Thyroid gland (tissue), 4 donors: Measurements from ENCODE around the gene GABRE. TPM values are rescaled to one million over a fixed set of nuclear protein-coding genes. Genes with fewer than 3 reads are reported as not detected.

ENCODE experiments used
- DNase-seq, 2 donors: peaks; one replicate each; pipeline ENCODE4 v3.0.0-alpha.2; 2019
- H3K27ac ChIP-seq, 3 donors: fragments of 200-600 bp; sonication (generic); 1 replicate in 2 of 3; 2 replicates in 1 of 3; pipeline ENCODE4 v1.5.1; 2016 to 2019; ENCODE audit warnings: mild to moderate bottlenecking in 1 of 3, moderate library complexity in 1 of 3
- H3K27me3 ChIP-seq: fragments of 200-600 bp; sonication (generic); one replicate; pipeline ENCODE4 v1.5.1; 2019
- H3K36me3 ChIP-seq, 2 donors: fragments of 200-600 bp; sonication (generic); one replicate each; pipeline ENCODE4 v1.5.1; 2016 to 2019
- H3K4me1 ChIP-seq, 2 donors: fragments of 200-600 bp; sonication (generic); one replicate each; pipeline ENCODE4 v1.5.1; 2017 to 2019
- H3K4me3 ChIP-seq, 3 donors: fragments of 200-600 bp; sonication (generic); replicated peaks in 1 of 3; 1 replicate in 2 of 3; 2 replicates in 1 of 3; pipeline ENCODE4 v1.5.1; 2016; ENCODE audit warnings: mild to moderate bottlenecking in 1 of 3
- H3K9me3 ChIP-seq: fragments of 200-600 bp; sonication (generic); one replicate; pipeline ENCODE4 v1.5.1; 2017
- POLR2A ChIP-seq, 2 donors: fragments of 450-650 bp; IDR thresholded peaks; one replicate each; pipeline ENCODE4 v1.6.1; 2017; ENCODE audit warnings: antibody characterized with exemption in 2 of 2, mild to moderate bottlenecking in 2 of 2, moderate library complexity in 1 of 2
- WGBS, 2 donors: methylation state at CpG; one replicate each; pipeline ENCODE4 v1.1.5; 2017; 5-methylcytosine and 5-hydroxymethylcytosine counted together
- intact Hi-C: fragments of 100-400 bp; cut with DNase I; formaldehyde crosslinking; loops from one replicate; pipeline ENCODE4 v1.15.1; 2023
- total RNA-seq, 4 donors: library from RNA; depleted of rRNA; stranded (reverse); fragments of >200 nt; gene quantifications; one replicate each; pipeline ENCODE4 v1.2.3, GENCODE V29; 2016
- TF ChIP-seq, protein P1 (sequence below), 6 experiments: fragments of 200-600 bp in 3 of 6; fragments of 450-650 bp in 3 of 6; sonication (generic) in 3 of 6; IDR thresholded peaks; one replicate each; pipeline ENCODE4 v1.5.1; 2016 to 2019; ENCODE audit warnings: antibody characterized with exemption in 6 of 6, mild to moderate bottlenecking in 2 of 6, inconsistent platforms in 1 of 6, moderate library complexity in 1 of 6

Gene GABRE
- total RNA-seq, 4 donors from 2014 or later, result 39.5 to 73.5 (median 43.1) TPM

- 100% methylated on average over 1 to 2 of the region's 5 CpGs for WGBS, 2 donors
- no peaks in the 10 kb centered on the region for H3K9me3 ChIP-seq
- no peaks in the 10 kb centered on the region for H3K27me3 ChIP-seq
- intact Hi-C loops, result no loop called here
- no peak overlapping the region for H3K4me3 ChIP-seq
- no peaks in the 10 kb centered on the region for H3K36me3 ChIP-seq
- H3K27ac ChIP-seq, result no peak overlapping the region
- no peak for TF ChIP-seq POLR2A (IDR thresholded peaks at IDR 0.05)
- TF ChIP-seq, protein P1, sequence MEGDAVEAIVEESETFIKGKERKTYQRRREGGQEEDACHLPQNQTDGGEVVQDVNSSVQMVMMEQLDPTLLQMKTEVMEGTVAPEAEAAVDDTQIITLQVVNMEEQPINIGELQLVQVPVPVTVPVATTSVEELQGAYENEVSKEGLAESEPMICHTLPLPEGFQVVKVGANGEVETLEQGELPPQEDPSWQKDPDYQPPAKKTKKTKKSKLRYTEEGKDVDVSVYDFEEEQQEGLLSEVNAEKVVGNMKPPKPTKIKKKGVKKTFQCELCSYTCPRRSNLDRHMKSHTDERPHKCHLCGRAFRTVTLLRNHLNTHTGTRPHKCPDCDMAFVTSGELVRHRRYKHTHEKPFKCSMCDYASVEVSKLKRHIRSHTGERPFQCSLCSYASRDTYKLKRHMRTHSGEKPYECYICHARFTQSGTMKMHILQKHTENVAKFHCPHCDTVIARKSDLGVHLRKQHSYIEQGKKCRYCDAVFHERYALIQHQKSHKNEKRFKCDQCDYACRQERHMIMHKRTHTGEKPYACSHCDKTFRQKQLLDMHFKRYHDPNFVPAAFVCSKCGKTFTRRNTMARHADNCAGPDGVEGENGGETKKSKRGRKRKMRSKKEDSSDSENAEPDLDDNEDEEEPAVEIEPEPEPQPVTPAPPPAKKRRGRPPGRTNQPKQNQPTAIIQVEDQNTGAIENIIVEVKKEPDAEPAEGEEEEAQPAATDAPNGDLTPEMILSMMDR (IDR thresholded peaks at IDR 0.05), result no peak
- H3K4me1 ChIP-seq, result no peaks in the 10 kb centered on the region
- DNase-seq, result no peak
Observed at GRCh38 chrX:151922692-151923091, 51.8 kb downstream of the GABRE start.

DNA sequence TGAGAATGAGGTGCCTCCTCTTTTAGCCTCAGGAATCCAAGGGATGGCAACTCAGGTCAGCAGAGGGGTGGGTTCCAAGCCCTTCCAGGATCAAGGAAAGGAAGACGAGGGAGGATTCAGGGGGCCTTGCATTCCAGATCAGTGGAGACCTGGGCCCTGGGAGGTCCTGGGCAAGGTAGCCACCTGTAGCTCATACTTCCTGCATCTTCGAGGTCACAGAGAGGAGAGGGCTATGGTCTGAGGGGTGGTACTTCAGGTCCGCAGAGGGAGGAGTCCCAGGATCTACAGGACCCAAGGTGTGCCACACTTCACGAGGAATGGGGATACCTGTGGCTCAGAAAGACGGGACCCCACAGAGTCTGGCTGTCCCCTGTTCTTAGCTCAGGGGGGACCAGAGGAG, 52.6 kb downstream of the GABRE start:
- TF ChIP-seq POLR2A (IDR thresholded peaks at IDR 0.05), result no peak
- TF ChIP-seq, protein P1 (IDR thresholded peaks at IDR 0.05), result no peak
- Histone ChIP-seq H3K4me1 (no peaks in the 10 kb centered on the region), H3K27me3 (no peaks in the 10 kb centered on the region), H3K4me3 (no peak overlapping the region), H3K9me3 (no peaks in the 10 kb centered on the region), H3K27ac (no peak overlapping the region), H3K36me3 (no peaks in the 10 kb centered on the region)
- intact Hi-C loops, result no loop called here
- DNase-seq, result no peak
- WGBS, 2 donors, result 83 to 90% methylated on average over 4 of the region's 5 CpGs

- WGBS, 2 donors, result 100% methylated on average over 3 of the region's 10 CpGs; no CpG with 5 or more reads in 1 of the 2 donors
Observed at GRCh38 chrX:151921292-151921691, 53.2 kb downstream of the GABRE start.

DNA sequence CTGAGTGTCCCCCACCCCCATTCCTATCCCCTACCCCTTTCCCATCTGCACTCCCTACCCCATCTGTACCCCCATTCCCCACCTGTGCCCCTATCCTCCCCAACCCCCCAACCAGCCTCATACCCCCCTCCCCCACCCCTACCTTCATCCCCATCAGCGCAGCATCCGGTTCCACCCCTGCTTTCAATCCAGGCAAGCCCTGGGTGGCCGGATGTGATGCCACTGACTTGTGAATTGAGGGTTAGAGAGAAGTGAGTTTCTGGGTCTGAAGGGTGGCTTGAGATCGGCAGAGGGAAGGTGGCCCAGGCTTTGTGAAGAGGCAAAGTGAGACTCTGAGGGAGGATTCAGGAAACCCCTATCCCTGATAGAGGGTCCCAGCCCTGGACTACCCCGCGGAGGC, 53.9 kb downstream of the GABRE start:
- Histone ChIP-seq H3K4me1 (no peaks in the 10 kb centered on the region), H3K36me3 (no peaks in the 10 kb centered on the region), H3K4me3 (no peak overlapping the region), H3K9me3 (no peaks in the 10 kb centered on the region), H3K27ac (no peak overlapping the region), H3K27me3 (no peaks in the 10 kb centered on the region)
- WGBS, 2 donors, result 60 to 70% methylated on average over 2 of the region's 6 CpGs
- intact Hi-C loops, result no loop called here
- no peak for DNase-seq
- TF ChIP-seq, protein P1 (IDR thresholded peaks at IDR 0.05), result no peak
- TF ChIP-seq POLR2A (IDR thresholded peaks at IDR 0.05), result no peak

More at GRCh38 chrX:151921292-151921691, 53.2 kb downstream of the GABRE start:
- H3K4me3 ChIP-seq, result no peak overlapping the region
- no peak for DNase-seq
- H3K9me3 ChIP-seq, result no peaks in the 10 kb centered on the region
- no peaks in the 10 kb centered on the region for H3K36me3 ChIP-seq
- TF ChIP-seq, protein P1 (IDR thresholded peaks at IDR 0.05), result no peak
- TF ChIP-seq POLR2A (IDR thresholded peaks at IDR 0.05), result no peak
- intact Hi-C loops, result no loop called here
- no peaks in the 10 kb centered on the region for H3K27me3 ChIP-seq
- no peak overlapping the region for H3K27ac ChIP-seq
- no peaks in the 10 kb centered on the region for H3K4me1 ChIP-seq

- TF ChIP-seq, protein P1 (IDR thresholded peaks at IDR 0.05), result no peak
- TF ChIP-seq POLR2A (IDR thresholded peaks at IDR 0.05), result no peak
- no peaks in the 10 kb centered on the region for H3K4me1 ChIP-seq
- H3K36me3 ChIP-seq, result no peaks in the 10 kb centered on the region
- no peak overlapping the region for H3K27ac ChIP-seq
- no peaks in the 10 kb centered on the region for H3K9me3 ChIP-seq
- DNase-seq, result no peak
- intact Hi-C loops, result no loop called here
- no peak overlapping the region for H3K4me3 ChIP-seq
- H3K27me3 ChIP-seq, result no peaks in the 10 kb centered on the region
- WGBS, 2 donors, result 87 to 96% methylated on average over 4 to 7 of the region's 12 CpGs
Observed at GRCh38 chrX:151920101-151920500, 54.4 kb downstream of the GABRE start.
